Keratinocyte (primary cell): Measurements from ENCODE around the gene PDZD7.

ENCODE experiments used
- EZH2 ChIP-seq: IDR thresholded peaks from one replicate; pipeline ENCODE4 v1.6.1; 2012; ENCODE audit warnings: inconsistent platforms, mild to moderate bottlenecking, low read length, moderate library complexity
- TF ChIP-seq, protein P1 (sequence below), 3 experiments: IDR thresholded peaks in 1 of 3; conservative IDR thresholded peaks in 1 of 3; optimal IDR thresholded peaks in 1 of 3; 2 replicates in 2 of 3; 3 replicates in 1 of 3; pipeline versions ENCODE3 to v1.5.1; 2011; ENCODE audit warnings: low read length in 3 of 3, mild to moderate bottlenecking in 3 of 3, moderate library complexity in 2 of 3, control low read depth in 1 of 3, inconsistent platforms in 1 of 3; ENCODE audit not compliant: insufficient read depth in 2 of 3; ENCODE audit errors: extremely low read depth in 1 of 3

DNA sequence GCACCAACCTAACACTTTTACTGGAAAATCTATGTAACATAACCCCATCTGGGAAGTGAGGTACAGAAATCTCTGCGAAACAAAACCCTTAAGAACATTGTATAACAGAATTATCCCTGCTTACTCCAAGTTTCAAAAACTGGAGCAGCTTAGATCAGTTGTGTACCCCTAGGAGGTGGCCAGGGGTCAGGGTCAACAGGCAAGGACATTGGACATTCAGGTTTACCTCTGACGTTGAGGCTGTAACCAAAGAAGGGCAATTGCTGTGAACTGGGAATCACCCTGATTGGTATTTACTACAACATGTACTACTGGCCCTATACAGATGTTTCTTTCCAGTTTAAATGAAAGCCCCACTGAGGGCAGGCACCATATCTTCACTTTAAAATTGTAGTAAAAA, 13.2 kb upstream of the PDZD7 start:
- TF ChIP-seq, protein P1, sequence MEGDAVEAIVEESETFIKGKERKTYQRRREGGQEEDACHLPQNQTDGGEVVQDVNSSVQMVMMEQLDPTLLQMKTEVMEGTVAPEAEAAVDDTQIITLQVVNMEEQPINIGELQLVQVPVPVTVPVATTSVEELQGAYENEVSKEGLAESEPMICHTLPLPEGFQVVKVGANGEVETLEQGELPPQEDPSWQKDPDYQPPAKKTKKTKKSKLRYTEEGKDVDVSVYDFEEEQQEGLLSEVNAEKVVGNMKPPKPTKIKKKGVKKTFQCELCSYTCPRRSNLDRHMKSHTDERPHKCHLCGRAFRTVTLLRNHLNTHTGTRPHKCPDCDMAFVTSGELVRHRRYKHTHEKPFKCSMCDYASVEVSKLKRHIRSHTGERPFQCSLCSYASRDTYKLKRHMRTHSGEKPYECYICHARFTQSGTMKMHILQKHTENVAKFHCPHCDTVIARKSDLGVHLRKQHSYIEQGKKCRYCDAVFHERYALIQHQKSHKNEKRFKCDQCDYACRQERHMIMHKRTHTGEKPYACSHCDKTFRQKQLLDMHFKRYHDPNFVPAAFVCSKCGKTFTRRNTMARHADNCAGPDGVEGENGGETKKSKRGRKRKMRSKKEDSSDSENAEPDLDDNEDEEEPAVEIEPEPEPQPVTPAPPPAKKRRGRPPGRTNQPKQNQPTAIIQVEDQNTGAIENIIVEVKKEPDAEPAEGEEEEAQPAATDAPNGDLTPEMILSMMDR (optimal IDR thresholded peaks at IDR 0.05 in 1 of 3, IDR thresholded peaks at IDR 0.05 in 1 of 3, conservative IDR thresholded peaks at IDR 0.05 in 1 of 3; ENCODE audit: extremely low read depth in 1 of 3, insufficient read depth in 2 of 3, low read length in 3 of 3) = no peak
- no peak for TF ChIP-seq EZH2
